Stimulated activated naive B cell treated with anti-CD40 and anti-IgM and Interleukin-4, amounts not matched to agents 10 μg/mL and 1 μg/mL and 100 μg/mL, for 72 hours (primary cell): ENCODE results near the gene ATP1A4.

Experiments
- ATAC-seq, 2 donors: fragments of 150-1000 bp; cut with Tn5 transposase; replicated peaks; 2 replicates each; pipeline ENCODE4 v1.10.0; 2021; ENCODE audit warnings: moderate library complexity in 1 of 2
- DNase-seq: peaks from one replicate; pipeline ENCODE4 v3.0.0; 2021
- H3K27ac Mint-ChIP-seq: one replicate; pipeline ENCODE4 v1.8.0; 2022; ENCODE audit warnings: mild to moderate bottlenecking, mixed read lengths
- H3K27me3 Mint-ChIP-seq, 2 donors: one replicate each; pipeline ENCODE4 v1.8.0; 2022; ENCODE audit warnings: mixed read lengths in 2 of 2
- H3K36me3 Mint-ChIP-seq, 2 donors: one replicate each; pipeline ENCODE4 v1.8.0; 2022; ENCODE audit warnings: mixed read lengths in 2 of 2, mild to moderate bottlenecking in 1 of 2
- H3K4me1 Mint-ChIP-seq, 2 donors: one replicate each; pipeline ENCODE4 v1.8.0; 2022; ENCODE audit warnings: mixed read lengths in 2 of 2, mild to moderate bottlenecking in 1 of 2
- H3K4me3 Mint-ChIP-seq, 2 donors: one replicate each; pipeline ENCODE4 v1.8.0; 2022; ENCODE audit warnings: mild to moderate bottlenecking in 2 of 2, mixed read lengths in 2 of 2, moderate library complexity in 1 of 2
- H3K9me3 Mint-ChIP-seq, 2 donors: one replicate each; pipeline ENCODE4 v1.8.0; 2022; ENCODE audit warnings: mixed read lengths in 2 of 2, mild to moderate bottlenecking in 1 of 2

ATP1A4 gene

DNA sequence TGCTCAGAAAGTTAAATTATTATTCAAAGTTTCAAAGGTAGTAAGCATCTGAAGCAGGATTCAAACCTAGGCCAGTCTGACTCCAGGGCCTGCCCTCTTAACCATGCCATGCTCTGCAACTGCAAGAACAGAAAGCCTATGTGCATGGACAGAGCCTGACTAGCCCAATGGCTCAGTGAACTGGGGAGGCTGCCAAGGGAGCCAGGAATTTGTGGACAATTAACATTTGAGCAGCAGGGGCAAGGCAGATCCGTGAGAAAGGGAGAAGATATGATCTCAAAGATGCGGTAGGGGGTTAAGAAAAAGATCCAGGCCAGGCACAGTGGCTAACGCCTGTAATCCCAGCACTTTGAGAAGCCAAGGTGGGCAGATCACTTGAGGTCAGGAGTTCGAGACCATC lies 6.5 kb upstream of the ATP1A4 start:
- H3K4me3 Mint-ChIP-seq = no peak overlapping the region
- H3K27ac Mint-ChIP-seq = no peak overlapping the region
- H3K4me1 Mint-ChIP-seq = peaks cover 0 to 6% of the 10 kb centered on the region in 2 donors
- DNase-seq (no peak), ATAC-seq (no peak)
- peaks cover 27 to 30% of the 10 kb centered on the region in 2 donors for H3K27me3 Mint-ChIP-seq
- no peaks in the 10 kb centered on the region for H3K36me3 Mint-ChIP-seq
- no peaks in the 10 kb centered on the region for H3K9me3 Mint-ChIP-seq

DNA sequence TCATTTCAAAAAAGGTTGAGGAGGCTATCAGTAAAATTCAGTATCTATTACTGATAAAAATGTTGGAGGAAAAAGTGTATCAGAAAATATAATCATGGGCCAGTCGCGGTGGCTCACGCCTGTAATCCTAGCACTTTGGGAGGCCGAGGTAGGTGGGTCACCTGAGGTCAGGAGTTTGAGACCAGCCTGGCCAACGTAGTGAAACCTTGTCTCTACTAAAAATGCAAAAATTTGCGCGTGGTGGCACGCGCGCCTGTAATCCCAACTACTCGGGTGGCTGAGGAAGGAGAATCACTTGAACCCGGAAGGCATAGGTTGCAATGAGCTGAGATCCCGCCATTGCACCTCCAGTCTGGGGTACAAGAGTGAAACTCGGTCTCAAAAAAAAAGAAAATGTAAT lies 5.3 kb upstream of the ATP1A4 start:
- DNase-seq (no peak), ATAC-seq (no peak)
- no peak overlapping the region for H3K27ac Mint-ChIP-seq
- no peaks in the 10 kb centered on the region for H3K9me3 Mint-ChIP-seq
- no peaks in the 10 kb centered on the region for H3K36me3 Mint-ChIP-seq
- H3K27me3 Mint-ChIP-seq = peaks cover 24 to 25% of the 10 kb centered on the region in 2 donors
- no peak overlapping the region for H3K4me3 Mint-ChIP-seq
- peaks cover 0 to 6% of the 10 kb centered on the region in 2 donors for H3K4me1 Mint-ChIP-seq

DNA sequence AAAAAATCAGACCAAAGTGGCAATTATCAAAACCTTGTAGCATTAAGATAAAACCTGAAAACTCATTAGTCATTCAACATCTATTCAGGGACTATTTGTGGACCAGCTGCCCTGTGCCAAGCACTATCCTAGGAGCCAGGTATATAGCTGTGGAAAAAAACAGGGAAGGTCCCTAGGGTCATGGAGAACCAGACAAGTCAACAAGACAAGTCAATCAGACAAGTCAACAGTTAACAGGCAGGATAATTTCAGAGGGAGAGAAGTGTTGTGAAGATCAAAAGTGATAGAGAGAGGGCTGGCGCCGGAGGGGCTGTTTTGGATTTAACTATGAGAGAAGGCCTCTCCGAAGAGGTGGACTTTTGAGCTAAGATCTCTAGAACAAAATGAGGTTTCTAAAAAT lies 3.3 kb upstream of the ATP1A4 start:
- H3K27ac Mint-ChIP-seq = no peak overlapping the region
- ATAC-seq = no peak
- H3K4me3 Mint-ChIP-seq = no peak overlapping the region
- H3K9me3 Mint-ChIP-seq = no peaks in the 10 kb centered on the region
- DNase-seq = no peak
- peaks cover 6 to 12% of the 10 kb centered on the region in 2 donors for H3K27me3 Mint-ChIP-seq
- H3K36me3 Mint-ChIP-seq = no peaks in the 10 kb centered on the region
- H3K4me1 Mint-ChIP-seq = peaks cover 2 to 6% of the 10 kb centered on the region in 2 donors

DNA sequence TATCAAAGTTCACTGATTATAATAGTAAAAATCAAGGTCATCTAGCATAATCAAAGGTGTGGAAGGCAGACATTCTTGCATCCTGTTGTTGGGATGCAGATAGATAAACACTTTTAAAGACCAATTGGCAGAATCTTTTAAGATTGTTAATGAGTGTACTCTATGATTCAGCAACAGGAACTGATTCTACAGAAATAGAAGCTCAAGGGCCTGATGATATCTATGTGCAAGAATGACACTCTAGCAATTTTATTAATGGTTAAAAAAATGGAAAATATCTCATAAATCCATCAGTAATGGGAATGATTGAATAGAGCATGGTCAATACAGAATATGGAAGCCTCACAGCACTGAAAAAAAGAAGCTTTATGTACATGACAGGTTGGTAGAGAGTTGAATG lies 2.2 kb upstream of the ATP1A4 start:
- peaks cover 2 to 6% of the 10 kb centered on the region in 2 donors for H3K4me1 Mint-ChIP-seq
- no peak overlapping the region for H3K4me3 Mint-ChIP-seq
- no peak overlapping the region for H3K27ac Mint-ChIP-seq
- peaks cover 6 to 12% of the 10 kb centered on the region in 2 donors for H3K27me3 Mint-ChIP-seq
- ATAC-seq (no peak), DNase-seq (no peak)
- no peaks in the 10 kb centered on the region for H3K9me3 Mint-ChIP-seq
- H3K36me3 Mint-ChIP-seq = no peaks in the 10 kb centered on the region

DNA sequence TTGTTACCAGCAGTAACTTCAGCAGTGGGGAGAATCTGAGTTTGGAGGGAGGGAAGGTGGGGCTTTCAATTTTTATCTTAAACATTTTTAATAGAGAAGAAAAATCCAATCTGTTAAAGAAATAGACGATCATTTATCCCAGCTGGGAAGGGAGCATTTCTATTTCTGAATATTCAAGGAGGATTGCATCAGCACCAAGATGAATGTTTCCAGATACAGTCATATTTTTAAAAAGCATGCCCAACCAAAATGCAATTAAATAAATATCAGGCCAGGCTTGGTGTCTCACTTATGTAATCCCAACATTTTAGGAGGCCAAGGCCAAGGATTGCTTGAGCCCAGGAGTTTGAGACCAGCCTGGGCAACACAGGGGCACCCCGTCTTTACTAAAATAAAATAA lies 1.7 kb upstream of the ATP1A4 start:
- ATAC-seq = no peak
- no peak for DNase-seq
- no peaks in the 10 kb centered on the region for H3K9me3 Mint-ChIP-seq
- peaks cover 5 to 11% of the 10 kb centered on the region in 2 donors for H3K27me3 Mint-ChIP-seq
- H3K4me3 Mint-ChIP-seq = no peak overlapping the region
- H3K4me1 Mint-ChIP-seq = peaks cover 3 to 9% of the 10 kb centered on the region in 2 donors
- H3K27ac Mint-ChIP-seq = no peak overlapping the region
- no peaks in the 10 kb centered on the region for H3K36me3 Mint-ChIP-seq

DNA sequence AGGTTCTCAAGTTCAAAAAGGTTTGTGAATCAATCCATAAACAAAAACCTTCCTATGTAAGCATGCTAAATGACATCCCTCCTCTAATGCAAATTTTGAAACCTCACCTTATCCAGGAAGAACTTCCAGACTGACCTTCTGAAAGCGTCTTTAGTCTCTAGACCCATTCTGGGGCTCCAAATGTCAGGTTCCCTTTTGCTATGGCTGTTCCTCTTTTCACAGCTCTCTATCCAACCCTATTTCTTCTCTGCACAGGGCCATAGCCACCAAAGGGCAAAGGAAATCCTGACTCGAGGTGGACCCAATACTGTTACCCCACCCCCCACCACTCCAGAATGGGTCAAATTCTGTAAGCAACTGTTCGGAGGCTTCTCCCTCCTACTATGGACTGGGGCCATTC lies 3.4 kb downstream of the ATP1A4 start:
- no peak overlapping the region for H3K27ac Mint-ChIP-seq
- peaks cover 7 to 12% of the 10 kb centered on the region in 2 donors for H3K4me1 Mint-ChIP-seq
- peaks cover 6 to 14% of the 10 kb centered on the region in 2 donors for H3K27me3 Mint-ChIP-seq
- no peak for DNase-seq
- no peak overlapping the region for H3K4me3 Mint-ChIP-seq
- no peaks in the 10 kb centered on the region for H3K36me3 Mint-ChIP-seq
- peak; percentile 86 for ATAC-seq
- no peaks in the 10 kb centered on the region for H3K9me3 Mint-ChIP-seq

DNA sequence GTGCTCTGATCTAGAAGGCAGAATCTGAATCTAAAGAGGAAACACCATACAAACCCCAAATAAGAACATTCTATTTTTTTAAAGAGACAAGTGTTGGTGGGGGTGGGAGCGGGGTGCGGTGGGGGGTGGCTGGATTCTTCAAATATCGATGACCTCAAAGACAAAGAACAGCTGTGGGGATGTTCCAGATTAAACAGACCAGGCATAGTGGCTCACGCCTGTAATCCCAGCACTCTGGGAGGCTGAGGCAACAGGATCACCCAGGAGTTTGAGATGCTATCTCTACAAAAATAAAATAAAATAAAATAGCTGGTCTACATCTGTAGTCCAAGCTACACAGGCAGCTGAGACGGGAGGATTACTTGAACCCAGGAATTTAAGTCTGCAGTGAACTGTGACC lies 5.0 kb downstream of the ATP1A4 start:
- Mint-ChIP-seq H3K36me3 (no peaks in the 10 kb centered on the region), H3K27me3 (peaks cover 6 to 14% of the 10 kb centered on the region in 2 donors), H3K4me3 (no peak overlapping the region), H3K27ac (no peak overlapping the region), H3K4me1 (peaks cover 7 to 12% of the 10 kb centered on the region in 2 donors), H3K9me3 (no peaks in the 10 kb centered on the region)
- DNase-seq (no peak), ATAC-seq (no peak)

DNA sequence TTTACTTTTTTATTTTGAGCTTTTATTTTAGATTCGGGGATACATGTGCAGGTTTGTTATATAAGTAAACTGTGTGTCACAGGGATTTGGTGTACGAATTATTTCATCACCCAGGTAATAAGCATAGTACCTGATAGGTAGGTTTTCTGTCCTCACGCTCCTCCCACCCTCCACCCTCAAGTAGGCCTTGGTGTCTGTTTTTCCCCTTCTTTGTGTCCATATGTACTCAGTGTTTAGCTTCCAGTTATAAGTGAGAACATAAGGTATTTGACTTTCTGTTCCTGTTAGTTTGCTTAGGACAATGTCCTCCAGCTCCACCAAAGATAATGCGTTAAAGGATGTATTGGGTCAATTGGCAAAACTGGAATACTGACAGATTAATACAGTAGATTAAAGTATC lies 5.8 kb downstream of the ATP1A4 start:
- Mint-ChIP-seq H3K27me3 (peaks cover 6 to 9% of the 10 kb centered on the region in 2 donors), H3K36me3 (no peaks in the 10 kb centered on the region), H3K9me3 (no peaks in the 10 kb centered on the region), H3K4me1 (peaks cover 5 to 12% of the 10 kb centered on the region in 2 donors), H3K27ac (no peak overlapping the region), H3K4me3 (no peak overlapping the region)
- ATAC-seq (no peak), DNase-seq (no peak)

DNA sequence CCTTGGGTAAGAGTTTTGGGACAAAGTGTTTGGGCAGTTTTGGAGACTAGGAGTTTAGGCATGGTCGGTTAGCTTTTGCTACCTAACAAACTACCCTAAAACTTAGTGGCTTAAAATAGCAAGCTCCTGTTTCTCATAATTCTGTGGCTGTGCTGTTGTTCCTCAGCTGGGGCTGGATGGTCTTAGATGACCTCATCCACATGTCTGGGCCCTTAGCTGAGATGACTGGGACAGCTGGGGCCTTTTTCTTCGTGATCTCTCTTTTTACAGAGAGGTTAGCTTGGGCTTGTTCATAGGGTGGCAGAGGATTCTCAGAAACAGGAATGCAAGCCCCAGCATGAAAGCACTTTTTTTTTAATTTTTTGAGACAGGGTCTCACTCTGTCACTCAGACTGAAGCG lies 6.6 kb downstream of the ATP1A4 start:
- Mint-ChIP-seq H3K36me3 (no peaks in the 10 kb centered on the region), H3K9me3 (no peaks in the 10 kb centered on the region), H3K4me1 (peaks cover 5 to 12% of the 10 kb centered on the region in 2 donors), H3K4me3 (no peak overlapping the region), H3K27ac (no peak overlapping the region), H3K27me3 (peaks cover 6 to 9% of the 10 kb centered on the region in 2 donors)
- no peak for DNase-seq
- no peak for ATAC-seq

DNA sequence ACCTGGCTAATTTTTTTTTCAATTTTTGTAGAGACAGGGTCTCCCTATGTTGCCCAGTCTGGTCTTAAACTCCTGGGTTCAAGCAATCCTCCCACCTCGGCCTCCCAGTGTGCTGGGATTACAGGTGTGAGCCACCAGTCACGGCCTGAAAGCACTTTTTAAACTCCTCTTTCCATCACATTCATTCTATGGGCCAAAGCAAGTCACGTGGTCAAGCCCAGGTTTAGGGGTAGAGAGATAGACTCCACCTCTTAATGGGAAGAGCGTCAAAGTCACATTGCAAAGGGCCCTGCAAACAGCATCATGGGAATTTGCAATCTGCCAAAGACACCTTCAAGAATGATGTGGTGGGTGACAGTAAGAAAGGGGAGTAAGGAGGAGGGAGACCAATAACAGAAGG lies 7.1 kb downstream of the ATP1A4 start:
- no peak overlapping the region for H3K4me3 Mint-ChIP-seq
- no peak for ATAC-seq
- DNase-seq = no peak
- H3K4me1 Mint-ChIP-seq = peaks cover 5 to 12% of the 10 kb centered on the region in 2 donors
- H3K36me3 Mint-ChIP-seq = no peaks in the 10 kb centered on the region
- no peak overlapping the region for H3K27ac Mint-ChIP-seq
- peaks cover 6 to 9% of the 10 kb centered on the region in 2 donors for H3K27me3 Mint-ChIP-seq
- no peaks in the 10 kb centered on the region for H3K9me3 Mint-ChIP-seq

DNA sequence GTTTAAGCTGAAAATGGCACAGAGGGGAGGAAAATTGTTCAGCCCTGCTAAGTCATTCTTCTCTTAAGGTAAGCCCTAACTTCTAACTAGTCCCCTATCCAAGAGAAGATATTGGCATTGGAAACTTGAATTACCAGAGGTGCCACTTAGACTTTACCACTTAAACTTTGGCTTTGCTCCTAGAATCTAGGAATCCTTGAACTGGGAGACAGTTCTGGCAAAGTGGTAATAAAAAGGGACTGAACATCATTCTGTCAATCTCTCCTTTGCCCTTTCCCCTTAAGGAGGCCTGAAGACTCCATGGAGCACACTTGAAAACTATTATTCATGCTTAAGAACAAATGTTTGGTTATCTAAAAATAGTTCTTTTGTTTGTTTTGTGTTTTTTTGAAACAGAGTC lies 8.4 kb downstream of the ATP1A4 start:
- no peak for DNase-seq
- no peak overlapping the region for H3K27ac Mint-ChIP-seq
- H3K27me3 Mint-ChIP-seq = peaks cover 6 to 9% of the 10 kb centered on the region in 2 donors
- no peak overlapping the region for H3K4me3 Mint-ChIP-seq
- H3K36me3 Mint-ChIP-seq = no peaks in the 10 kb centered on the region
- peaks cover 2 to 8% of the 10 kb centered on the region in 2 donors for H3K4me1 Mint-ChIP-seq
- H3K9me3 Mint-ChIP-seq = no peaks in the 10 kb centered on the region
- no peak for ATAC-seq

DNA sequence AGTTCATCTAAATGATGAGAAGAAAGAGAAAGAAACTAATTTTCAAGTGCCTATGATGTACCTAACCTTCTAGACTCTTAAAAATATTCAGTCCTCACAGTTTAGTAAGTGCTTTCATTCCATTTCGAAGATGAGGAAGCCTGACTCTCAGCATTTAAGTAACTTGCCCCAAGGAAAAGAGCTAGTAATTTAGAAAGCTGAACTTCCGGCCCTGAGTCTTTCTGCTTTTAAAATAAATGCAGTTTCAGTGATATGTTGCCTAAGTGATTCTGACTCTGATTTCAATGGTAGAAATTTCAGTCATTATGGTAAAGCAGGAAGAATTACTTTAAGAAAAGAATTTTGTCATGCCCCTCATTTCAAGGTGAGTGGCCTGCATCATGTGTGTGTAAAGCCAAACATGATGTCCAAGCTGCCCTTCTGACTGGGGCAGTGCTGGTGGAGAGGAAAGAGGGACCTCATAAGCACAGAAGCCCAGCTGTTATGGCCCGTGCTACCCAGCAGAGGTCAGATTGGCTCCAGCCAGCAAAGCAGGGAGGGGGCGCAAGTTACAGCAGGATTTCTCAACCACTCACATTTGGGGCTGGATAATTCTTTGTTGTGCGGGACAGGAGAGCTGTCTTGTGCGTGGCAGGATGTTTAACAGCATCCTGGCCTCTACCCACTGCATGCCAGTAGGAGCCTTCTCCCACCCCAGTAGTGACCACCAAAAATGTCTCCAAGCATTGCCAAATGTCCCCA lies 10.7 kb downstream of the ATP1A4 start:
- Mint-ChIP-seq H3K27ac (no peak overlapping the region), H3K4me1 (peaks cover 10 to 11% of the 10 kb centered on the region in 2 donors), H3K4me3 (no peak overlapping the region), H3K36me3 (no peaks in the 10 kb centered on the region), H3K27me3 (peaks cover 6 to 11% of the 10 kb centered on the region in 2 donors), H3K9me3 (no peaks in the 10 kb centered on the region)
- ATAC-seq (peak; percentile 30 to 40), DNase-seq (no peak)

DNA sequence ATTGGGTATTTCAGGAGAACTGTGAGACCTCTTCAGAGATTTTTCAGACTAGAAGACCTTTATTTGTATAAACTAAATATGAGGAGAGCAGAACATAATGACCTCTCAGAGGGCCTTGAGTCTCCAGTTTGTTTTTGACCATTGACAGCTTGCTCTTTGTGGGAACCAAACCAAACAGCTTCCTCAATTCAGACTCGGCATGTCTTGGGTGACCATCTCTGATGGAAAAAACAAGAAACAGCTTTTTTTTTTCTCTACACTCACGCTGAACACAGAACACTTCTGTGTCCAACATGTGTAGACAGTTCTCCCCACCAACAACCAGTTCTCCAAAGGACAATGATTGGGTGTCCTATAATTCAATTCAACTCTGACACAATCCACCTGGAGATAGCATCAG lies 11.5 kb downstream of the ATP1A4 start:
- Mint-ChIP-seq H3K4me3 (no peak overlapping the region), H3K9me3 (no peaks in the 10 kb centered on the region), H3K27ac (no peak overlapping the region), H3K4me1 (peaks cover 16 to 19% of the 10 kb centered on the region in 2 donors), H3K27me3 (peaks cover 6 to 11% of the 10 kb centered on the region in 2 donors), H3K36me3 (no peaks in the 10 kb centered on the region)
- ATAC-seq (no peak), DNase-seq (no peak)

DNA sequence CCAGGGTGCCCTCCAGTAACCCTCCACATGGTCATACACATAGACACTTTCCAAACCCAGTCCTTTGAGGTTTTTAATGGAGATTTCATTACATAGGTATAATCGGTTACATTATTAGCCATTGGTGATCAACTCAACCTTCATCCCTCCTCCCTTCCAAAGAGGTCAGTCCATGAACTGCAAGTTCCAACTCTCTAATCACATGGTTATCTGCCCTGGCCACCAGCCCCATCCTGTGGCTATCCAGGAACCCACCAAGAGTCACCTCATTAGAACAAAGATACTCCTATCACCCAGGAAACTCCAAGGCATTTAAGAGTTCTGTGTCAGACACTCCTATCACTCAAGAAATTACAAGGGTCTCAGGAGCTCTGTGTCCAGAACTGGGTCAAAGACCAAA lies 12.2 kb downstream of the ATP1A4 start:
- no peak for DNase-seq
- Mint-ChIP-seq H3K27me3 (peaks cover 4 to 9% of the 10 kb centered on the region in 2 donors), H3K36me3 (no peaks in the 10 kb centered on the region), H3K4me1 (peaks cover 16 to 22% of the 10 kb centered on the region in 2 donors), H3K27ac (no peak overlapping the region), H3K4me3 (no peak overlapping the region), H3K9me3 (no peaks in the 10 kb centered on the region)
- no peak for ATAC-seq

DNA sequence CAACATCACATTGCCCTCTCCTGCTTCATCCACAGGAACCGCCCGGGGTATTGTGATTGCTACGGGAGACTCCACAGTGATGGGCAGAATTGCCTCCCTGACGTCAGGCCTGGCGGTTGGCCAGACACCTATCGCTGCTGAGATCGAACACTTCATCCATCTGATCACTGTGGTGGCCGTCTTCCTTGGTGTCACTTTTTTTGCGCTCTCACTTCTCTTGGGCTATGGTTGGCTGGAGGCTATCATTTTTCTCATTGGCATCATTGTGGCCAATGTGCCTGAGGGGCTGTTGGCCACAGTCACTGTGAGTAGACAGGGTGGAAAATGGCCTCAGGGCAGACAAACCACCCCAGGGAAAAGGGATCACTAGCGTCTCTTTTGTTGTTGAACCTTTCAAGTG lies 12.7 kb downstream of the ATP1A4 start:
- Mint-ChIP-seq H3K27ac (no peak overlapping the region), H3K9me3 (no peaks in the 10 kb centered on the region), H3K36me3 (no peaks in the 10 kb centered on the region), H3K4me3 (no peak overlapping the region), H3K27me3 (peaks cover 0 to 6% of the 10 kb centered on the region in 2 donors), H3K4me1 (peaks cover 21 to 27% of the 10 kb centered on the region in 2 donors)
- no peak for ATAC-seq
- DNase-seq = no peak
